ENCODE measurements around the gene DCXR.

DNA sequence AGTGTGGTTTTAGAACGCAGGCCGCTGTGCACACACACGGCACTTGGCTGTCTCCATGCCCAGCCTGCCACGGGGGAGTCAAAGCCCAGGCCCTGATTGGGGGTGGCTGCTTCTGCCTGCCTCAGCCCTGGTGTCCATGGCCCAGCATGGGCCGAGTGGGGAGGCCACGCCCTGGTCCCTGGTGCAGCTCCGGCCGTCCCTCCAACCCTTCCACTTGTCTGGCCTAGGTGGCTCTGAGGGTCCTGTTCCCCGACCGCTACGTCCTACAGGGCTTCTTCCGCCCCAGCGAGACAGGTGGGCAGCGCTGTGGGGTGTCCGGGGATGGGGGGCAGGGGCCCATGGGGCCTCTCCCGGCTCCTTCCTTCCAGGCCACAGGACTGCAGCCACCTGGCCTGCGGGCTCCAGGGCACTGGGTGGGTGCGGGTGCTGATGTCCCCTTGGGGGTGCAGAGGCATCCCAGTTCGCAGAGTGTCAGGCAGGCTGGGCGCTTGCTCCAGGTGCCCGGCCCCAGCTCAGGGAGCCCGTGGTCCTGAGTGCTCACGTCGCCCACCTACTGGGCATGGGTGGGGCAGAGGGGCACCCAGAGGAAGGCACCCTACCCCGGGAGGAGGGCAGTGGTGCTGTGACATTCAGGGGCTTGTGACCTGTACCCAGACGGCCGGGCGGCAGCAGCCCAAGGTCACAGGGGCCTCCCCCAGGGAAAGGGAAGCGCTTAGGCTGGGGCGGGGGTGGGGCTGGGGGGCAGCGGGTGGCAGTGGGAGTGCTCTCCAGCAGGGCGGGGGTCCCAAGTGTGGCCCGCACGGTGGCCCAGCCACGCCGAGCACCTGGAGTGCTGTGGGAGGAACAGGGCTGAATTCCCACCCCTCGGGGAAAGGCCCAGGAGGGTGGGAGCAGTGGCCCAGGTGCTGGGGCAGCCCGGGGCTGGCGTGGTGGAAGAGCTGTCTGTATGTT lies 26.6 kb downstream of the DCXR start:
- TF ChIP-seq POLR2AphosphoS5 (IDR thresholded peaks at IDR 0.05) = no peak
- TF ChIP-seq, protein P1, sequence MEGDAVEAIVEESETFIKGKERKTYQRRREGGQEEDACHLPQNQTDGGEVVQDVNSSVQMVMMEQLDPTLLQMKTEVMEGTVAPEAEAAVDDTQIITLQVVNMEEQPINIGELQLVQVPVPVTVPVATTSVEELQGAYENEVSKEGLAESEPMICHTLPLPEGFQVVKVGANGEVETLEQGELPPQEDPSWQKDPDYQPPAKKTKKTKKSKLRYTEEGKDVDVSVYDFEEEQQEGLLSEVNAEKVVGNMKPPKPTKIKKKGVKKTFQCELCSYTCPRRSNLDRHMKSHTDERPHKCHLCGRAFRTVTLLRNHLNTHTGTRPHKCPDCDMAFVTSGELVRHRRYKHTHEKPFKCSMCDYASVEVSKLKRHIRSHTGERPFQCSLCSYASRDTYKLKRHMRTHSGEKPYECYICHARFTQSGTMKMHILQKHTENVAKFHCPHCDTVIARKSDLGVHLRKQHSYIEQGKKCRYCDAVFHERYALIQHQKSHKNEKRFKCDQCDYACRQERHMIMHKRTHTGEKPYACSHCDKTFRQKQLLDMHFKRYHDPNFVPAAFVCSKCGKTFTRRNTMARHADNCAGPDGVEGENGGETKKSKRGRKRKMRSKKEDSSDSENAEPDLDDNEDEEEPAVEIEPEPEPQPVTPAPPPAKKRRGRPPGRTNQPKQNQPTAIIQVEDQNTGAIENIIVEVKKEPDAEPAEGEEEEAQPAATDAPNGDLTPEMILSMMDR (IDR thresholded peaks at IDR 0.05) = no peak
- no peak for TF ChIP-seq POLR2A (IDR thresholded peaks at IDR 0.05)

All from sigmoid colon (tissue), 4 donors.